Mesendoderm (in vitro differentiated cells): ENCODE results near the gene FARP2.

Source experiments
- DNase-seq: peaks from one replicate; pipeline ENCODE4 v3.0.0; 2013
- H2AK5ac ChIP-seq: 2 replicates; pipeline ENCODE4 v1.6.1; 2013; ENCODE audit warnings: low read length, inconsistent platforms
- H2BK120ac ChIP-seq: 2 replicates; pipeline ENCODE4 v1.6.1; 2013; ENCODE audit warnings: low read depth, mild to moderate bottlenecking, low read length, moderate library complexity, mixed read lengths
- H2BK15ac ChIP-seq: replicated peaks from 2 replicates; pipeline ENCODE4 v1.6.1; 2013; ENCODE audit warnings: low read depth, mild to moderate bottlenecking, moderate library complexity
- H2BK5ac ChIP-seq: 2 replicates; pipeline ENCODE4 v1.6.1; 2013; ENCODE audit warnings: low read length, inconsistent platforms
- H3K18ac ChIP-seq: 2 replicates; pipeline ENCODE4 v1.6.1; 2013; ENCODE audit warnings: mild to moderate bottlenecking, low read length, mixed read lengths
- H3K23ac ChIP-seq: one replicate; pipeline ENCODE4 v1.6.1; 2013; ENCODE audit warnings: low read length
- H3K27ac ChIP-seq: 2 replicates; pipeline ENCODE4 v1.5.1; 2013; ENCODE audit warnings: low read depth, mild to moderate bottlenecking, inconsistent platforms, low read length, moderate library complexity
- H3K27me3 ChIP-seq: 2 replicates; pipeline ENCODE4 v1.6.1; 2013; ENCODE audit warnings: low read length, control low read depth, mild to moderate bottlenecking, inconsistent platforms; ENCODE audit not compliant: insufficient read depth, poor library complexity
- H3K36me3 ChIP-seq: 2 replicates; pipeline ENCODE4 v1.6.1; 2013; ENCODE audit warnings: low read length, inconsistent platforms; ENCODE audit not compliant: control insufficient read depth, insufficient read depth
- H3K4ac ChIP-seq: one replicate; pipeline ENCODE4 v1.6.1; 2013; ENCODE audit warnings: low read depth, mild to moderate bottlenecking, low read length, moderate library complexity
- H3K4me1 ChIP-seq: 2 replicates; pipeline ENCODE4 v1.6.1; 2013; ENCODE audit warnings: low read depth, low read length, inconsistent platforms; ENCODE audit not compliant: control insufficient read depth
- H3K4me2 ChIP-seq: 2 replicates; pipeline ENCODE4 v1.6.1; 2013; ENCODE audit warnings: low read length
- H3K4me3 ChIP-seq: 2 replicates; pipeline ENCODE4 v1.5.1; 2013; ENCODE audit warnings: mild to moderate bottlenecking, low read length
- H3K56ac ChIP-seq: one replicate; pipeline ENCODE4 v1.6.1; 2013; ENCODE audit warnings: low read length
- H3K79me1 ChIP-seq: 2 replicates; pipeline ENCODE4 v1.6.1; 2013; ENCODE audit warnings: low read length, inconsistent platforms
- H3K79me2 ChIP-seq: 2 replicates; pipeline ENCODE4 v1.6.1; 2013; ENCODE audit warnings: mild to moderate bottlenecking, low read length; ENCODE audit not compliant: control insufficient read depth, insufficient read depth
- H3K9ac ChIP-seq: 2 replicates; pipeline ENCODE4 v1.6.1; 2013; ENCODE audit warnings: low read length, inconsistent platforms
- H4K5ac ChIP-seq: one replicate; pipeline ENCODE4 v1.6.1; 2013; ENCODE audit warnings: low read length
- H4K8ac ChIP-seq: one replicate; pipeline ENCODE4 v1.6.1; 2013; ENCODE audit warnings: low read depth, mild to moderate bottlenecking, control low read depth, low read length, moderate library complexity
- WGBS: extraction: QIAGEN DNeasy Blood & Tissue Kit; methylation state at CpG from one replicate; pipeline ENCODE4 v1.1.7; 2013; ENCODE audit warnings: low lambda C conversion rate, missing lambda C conversion rate; ENCODE audit not compliant: insufficient coverage; ENCODE audit errors: extremely low coverage; 5-methylcytosine and 5-hydroxymethylcytosine counted together

The FARP2 gene

GRCh38 chr2:241511091-241511741 is 155.1 kb downstream of the FARP2 start:
- Histone ChIP-seq H3K4ac (no peak overlapping the region), H4K5ac (no peak overlapping the region), H3K9ac (no peak overlapping the region), H3K36me3 (no peaks in the 10 kb centered on the region), H2BK120ac (no peak overlapping the region), H3K4me2 (no peak overlapping the region), H3K4me1 (peaks cover 2% of the 10 kb centered on the region), H3K4me3 (no peak overlapping the region), H2BK15ac (no peak overlapping the region), H3K27me3 (no peaks in the 10 kb centered on the region), H3K27ac (no peak overlapping the region), H4K8ac (no peak overlapping the region), H2AK5ac (no peak overlapping the region), H3K79me1 (peaks cover 9% of the 10 kb centered on the region), H3K23ac (no peak overlapping the region), H2BK5ac (no peak overlapping the region), H3K79me2 (peaks cover 17% of the 10 kb centered on the region), H3K56ac (no peak overlapping the region), H3K18ac (no peak overlapping the region)
- no CpG with 5 or more reads among the region's 6 CpGs for WGBS
- no peak for DNase-seq

DNA sequence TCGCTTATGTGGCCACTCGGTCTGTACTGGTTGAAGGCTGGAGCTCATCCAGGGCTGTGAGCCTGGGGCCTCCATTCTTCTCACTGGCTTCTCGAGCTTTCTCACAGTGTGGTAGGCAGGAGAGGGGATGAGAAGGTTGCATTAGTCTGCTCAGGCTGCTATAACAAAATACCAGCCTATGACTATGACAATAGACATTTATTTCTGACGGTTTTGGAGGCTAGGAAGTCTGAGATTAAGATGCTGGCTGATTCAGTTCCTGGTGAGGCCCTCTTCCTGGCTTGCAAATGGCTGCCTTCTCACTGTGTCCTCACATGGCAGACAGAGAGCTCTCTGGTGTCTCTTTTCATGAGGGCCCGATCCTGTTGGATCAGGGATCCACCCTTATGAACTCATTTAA is 158.5 kb downstream of the FARP2 start:
- Histone ChIP-seq H2BK15ac (no peak overlapping the region), H3K4me2 (no peak overlapping the region), H2AK5ac (no peak overlapping the region), H3K9ac (no peak overlapping the region), H2BK5ac (no peak overlapping the region), H3K79me2 (no peaks in the 10 kb centered on the region), H4K5ac (no peak overlapping the region), H3K4me1 (peaks cover under 1% of the 10 kb centered on the region), H3K27ac (no peak overlapping the region), H3K27me3 (no peaks in the 10 kb centered on the region), H3K4ac (no peak overlapping the region), H3K18ac (no peak overlapping the region), H3K23ac (no peak overlapping the region), H3K36me3 (no peaks in the 10 kb centered on the region), H2BK120ac (no peak overlapping the region), H4K8ac (no peak overlapping the region), H3K79me1 (no peaks in the 10 kb centered on the region), H3K56ac (no peak overlapping the region), H3K4me3 (no peak overlapping the region)
- no peak for DNase-seq
- WGBS = no CpG with 5 or more reads among the region's 5 CpGs

DNA sequence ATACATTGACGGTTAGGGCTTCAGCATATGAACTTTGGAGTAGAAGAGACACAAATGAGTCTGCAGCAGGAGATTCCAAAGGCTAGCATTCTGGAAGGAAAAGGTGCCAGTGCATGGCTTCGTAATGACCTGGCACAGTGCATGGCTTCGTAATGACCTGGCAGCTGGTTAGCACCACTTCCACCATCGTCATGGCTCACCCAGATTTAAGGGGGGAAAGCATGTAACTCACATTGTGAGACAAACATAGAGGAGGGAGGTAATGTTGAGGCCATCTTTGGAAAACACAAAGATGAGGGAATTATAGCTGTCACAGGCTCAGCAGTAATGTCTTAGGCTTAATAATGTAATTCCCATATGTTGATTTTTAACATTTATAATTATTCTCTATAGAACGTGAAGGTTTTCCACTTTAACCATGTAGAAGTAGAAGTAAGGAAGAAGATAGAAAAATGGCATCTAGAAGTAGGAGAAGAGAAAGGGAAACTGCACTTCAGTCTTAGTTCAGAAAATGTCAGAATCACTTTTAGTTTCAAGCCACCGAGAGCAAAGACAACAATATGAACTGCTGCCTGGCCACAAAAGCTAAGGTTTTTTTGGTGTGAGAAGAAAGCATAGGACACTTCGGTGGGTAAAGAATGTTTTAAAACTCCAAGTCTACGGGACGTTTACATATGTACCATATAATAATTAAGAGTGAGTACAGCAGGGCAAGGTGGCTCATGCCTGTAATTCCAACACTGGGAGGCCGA is 159.1 kb downstream of the FARP2 start:
- Histone ChIP-seq H2AK5ac (no peak overlapping the region), H2BK15ac (no peak overlapping the region), H3K79me1 (no peaks in the 10 kb centered on the region), H3K4ac (no peak overlapping the region), H3K4me3 (no peak overlapping the region), H3K4me2 (no peak overlapping the region), H3K4me1 (no peaks in the 10 kb centered on the region), H3K27ac (no peak overlapping the region), H3K79me2 (no peaks in the 10 kb centered on the region), H2BK5ac (no peak overlapping the region), H2BK120ac (no peak overlapping the region), H3K18ac (no peak overlapping the region), H3K36me3 (no peaks in the 10 kb centered on the region), H4K5ac (no peak overlapping the region), H3K27me3 (no peaks in the 10 kb centered on the region), H3K23ac (no peak overlapping the region), H3K56ac (no peak overlapping the region), H4K8ac (no peak overlapping the region), H3K9ac (no peak overlapping the region)
- no peak for DNase-seq
- no CpG with 5 or more reads among the region's 10 CpGs for WGBS

- H2AK5ac ChIP-seq = no peak overlapping the region
- H2BK5ac ChIP-seq = no peak overlapping the region
- H3K79me1 ChIP-seq = no peaks in the 10 kb centered on the region
- H3K27me3 ChIP-seq = no peaks in the 10 kb centered on the region
- no peak overlapping the region for H2BK120ac ChIP-seq
- no peak overlapping the region for H2BK15ac ChIP-seq
- no peaks in the 10 kb centered on the region for H3K79me2 ChIP-seq
- H4K5ac ChIP-seq = no peak overlapping the region
- no peak overlapping the region for H3K23ac ChIP-seq
- no peak for DNase-seq
- no peak overlapping the region for H3K18ac ChIP-seq
- H3K4me3 ChIP-seq = no peak overlapping the region
- no peaks in the 10 kb centered on the region for H3K36me3 ChIP-seq
- H4K8ac ChIP-seq = no peak overlapping the region
- no peak overlapping the region for H3K27ac ChIP-seq
- H3K9ac ChIP-seq = no peak overlapping the region
- no peaks in the 10 kb centered on the region for H3K4me1 ChIP-seq
- no peak overlapping the region for H3K4ac ChIP-seq
- no peak overlapping the region for H3K4me2 ChIP-seq
- no peak overlapping the region for H3K56ac ChIP-seq
- 100% methylated on average over 2 of the region's 3 CpGs for WGBS
These were observed 160.5 kb downstream of the FARP2 start for GRCh38 chr2:241516520-241516965.

GRCh38 chr2:241517297-241517696 is 161.2 kb downstream of the FARP2 start:
- Histone ChIP-seq H2AK5ac (no peak overlapping the region), H3K9ac (no peak overlapping the region), H3K36me3 (no peaks in the 10 kb centered on the region), H3K27ac (no peak overlapping the region), H3K56ac (no peak overlapping the region), H2BK5ac (no peak overlapping the region), H3K4ac (no peak overlapping the region), H3K4me2 (no peak overlapping the region), H3K18ac (no peak overlapping the region), H3K4me3 (no peak overlapping the region), H3K23ac (no peak overlapping the region), H3K4me1 (no peaks in the 10 kb centered on the region), H3K79me1 (no peaks in the 10 kb centered on the region), H2BK15ac (no peak overlapping the region), H4K8ac (no peak overlapping the region), H3K27me3 (no peaks in the 10 kb centered on the region), H3K79me2 (no peaks in the 10 kb centered on the region), H4K5ac (no peak overlapping the region), H2BK120ac (no peak overlapping the region)
- DNase-seq = no peak
- 100% methylated on average over 6 of the region's 6 CpGs for WGBS
